HL-60 (cell line): Measurements from ENCODE around the gene SV2C.

Experiments
- DNase-seq, 2 experiments: peaks; one replicate each; pipeline ENCODE4 v3.0.0-alpha.2; 2010 to 2020; ENCODE audit warnings: low read depth in 1 of 2, low spot score in 1 of 2
- H3K27ac ChIP-seq: fragments of 250-450 bp; sonication (Bioruptor Pico); replicated peaks from 2 replicates; pipeline ENCODE4 v1.5.1; 2020; ENCODE audit warnings: mild to moderate bottlenecking, moderate library complexity
- H3K27me3 ChIP-seq: fragments of 250-450 bp; sonication (Bioruptor Pico); 2 replicates; pipeline ENCODE4 v1.5.1; 2021; ENCODE audit warnings: mild to moderate bottlenecking, moderate library complexity; ENCODE audit not compliant: insufficient read depth, poor library complexity, severe bottlenecking
- H3K4me3 ChIP-seq: replicated peaks from 2 replicates; pipeline ENCODE4 v1.5.1; 2011; ENCODE audit warnings: mild to moderate bottlenecking, control low read depth, low read length; ENCODE audit not compliant: insufficient read depth
- GABPA ChIP-seq: IDR thresholded peaks from 2 replicates; pipeline ENCODE4 v1.6.1; 2012; ENCODE audit warnings: low read depth
- POLR2AphosphoS5 ChIP-seq: IDR thresholded peaks from 2 replicates; pipeline ENCODE4 v1.6.1; 2012; ENCODE audit warnings: low read depth
- REST ChIP-seq: IDR thresholded peaks from 2 replicates; pipeline ENCODE4 v1.6.1; 2012; ENCODE audit warnings: low read depth; ENCODE audit not compliant: insufficient replicate concordance
- SPI1 ChIP-seq: IDR thresholded peaks from 2 replicates; pipeline ENCODE4 v1.6.1; 2012; ENCODE audit warnings: low read depth, mild to moderate bottlenecking, borderline replicate concordance
- TF ChIP-seq, protein P1 (sequence below): IDR thresholded peaks from one replicate; pipeline ENCODE4 v1.5.1; 2011; ENCODE audit warnings: low read length, control low read depth, inconsistent platforms; ENCODE audit not compliant: insufficient read depth

The SV2C gene

GRCh38 chr5:76091351-76091750, 8.2 kb downstream of the SV2C start:
- no peak overlapping the region for H3K4me3 ChIP-seq
- no peak for DNase-seq
- H3K27ac ChIP-seq: no peak overlapping the region
- H3K27me3 ChIP-seq: no peaks in the 10 kb centered on the region
- TF ChIP-seq, protein P1, sequence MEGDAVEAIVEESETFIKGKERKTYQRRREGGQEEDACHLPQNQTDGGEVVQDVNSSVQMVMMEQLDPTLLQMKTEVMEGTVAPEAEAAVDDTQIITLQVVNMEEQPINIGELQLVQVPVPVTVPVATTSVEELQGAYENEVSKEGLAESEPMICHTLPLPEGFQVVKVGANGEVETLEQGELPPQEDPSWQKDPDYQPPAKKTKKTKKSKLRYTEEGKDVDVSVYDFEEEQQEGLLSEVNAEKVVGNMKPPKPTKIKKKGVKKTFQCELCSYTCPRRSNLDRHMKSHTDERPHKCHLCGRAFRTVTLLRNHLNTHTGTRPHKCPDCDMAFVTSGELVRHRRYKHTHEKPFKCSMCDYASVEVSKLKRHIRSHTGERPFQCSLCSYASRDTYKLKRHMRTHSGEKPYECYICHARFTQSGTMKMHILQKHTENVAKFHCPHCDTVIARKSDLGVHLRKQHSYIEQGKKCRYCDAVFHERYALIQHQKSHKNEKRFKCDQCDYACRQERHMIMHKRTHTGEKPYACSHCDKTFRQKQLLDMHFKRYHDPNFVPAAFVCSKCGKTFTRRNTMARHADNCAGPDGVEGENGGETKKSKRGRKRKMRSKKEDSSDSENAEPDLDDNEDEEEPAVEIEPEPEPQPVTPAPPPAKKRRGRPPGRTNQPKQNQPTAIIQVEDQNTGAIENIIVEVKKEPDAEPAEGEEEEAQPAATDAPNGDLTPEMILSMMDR: no peak
- TF ChIP-seq REST (no peak), GABPA (no peak), POLR2AphosphoS5 (no peak), SPI1 (no peak)

DNA sequence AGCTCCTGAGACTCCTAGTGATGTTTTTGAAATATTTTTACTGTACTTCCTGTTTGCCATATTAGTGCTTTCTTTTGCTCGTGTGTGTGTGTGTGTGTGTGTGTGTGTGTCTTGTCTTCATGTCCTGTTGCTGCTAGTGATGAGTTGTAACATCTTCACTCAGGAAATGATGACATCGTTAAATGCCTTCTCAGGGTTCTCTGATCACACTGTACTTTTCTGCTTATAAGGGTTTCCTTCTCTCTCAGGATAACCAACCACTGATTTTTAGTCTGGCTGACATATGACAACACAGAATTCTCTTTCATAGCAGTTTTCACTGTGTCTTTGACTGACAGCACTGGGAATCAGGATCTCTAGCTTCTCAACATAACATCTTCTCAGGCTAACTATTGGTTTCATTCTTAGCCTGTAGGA, 16.1 kb downstream of the SV2C start:
- peak in 1 of 2 experiments; percentile 35 for DNase-seq
- Histone ChIP-seq H3K27me3 (no peaks in the 10 kb centered on the region), H3K4me3 (no peak overlapping the region), H3K27ac (no peak overlapping the region)
- TF ChIP-seq GABPA (no peak), POLR2AphosphoS5 (no peak), SPI1 (no peak), REST (no peak)
- TF ChIP-seq, protein P1: no peak

DNA sequence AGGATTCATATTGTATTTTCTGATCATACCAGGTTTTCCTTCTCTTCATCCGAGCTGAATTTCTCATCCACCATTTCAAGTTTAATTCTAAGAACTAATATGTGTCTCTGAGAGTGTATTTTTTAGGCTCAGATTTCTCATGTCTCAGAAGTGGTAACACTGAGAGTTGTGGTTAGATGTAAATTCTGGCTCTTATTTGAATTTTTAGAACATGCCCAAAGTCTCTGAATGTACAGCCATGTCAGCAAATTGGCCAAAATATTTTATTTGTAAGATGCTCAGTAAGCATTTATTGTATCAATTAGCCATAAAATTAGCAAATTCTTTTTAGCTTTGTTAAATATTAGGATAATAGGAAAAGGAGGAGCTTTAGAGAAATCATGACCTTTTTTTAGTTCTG, 16.6 kb downstream of the SV2C start:
- no peak overlapping the region for H3K27ac ChIP-seq
- no peaks in the 10 kb centered on the region for H3K27me3 ChIP-seq
- TF ChIP-seq POLR2AphosphoS5: no peak
- H3K4me3 ChIP-seq: no peak overlapping the region
- no peak for DNase-seq

DNA sequence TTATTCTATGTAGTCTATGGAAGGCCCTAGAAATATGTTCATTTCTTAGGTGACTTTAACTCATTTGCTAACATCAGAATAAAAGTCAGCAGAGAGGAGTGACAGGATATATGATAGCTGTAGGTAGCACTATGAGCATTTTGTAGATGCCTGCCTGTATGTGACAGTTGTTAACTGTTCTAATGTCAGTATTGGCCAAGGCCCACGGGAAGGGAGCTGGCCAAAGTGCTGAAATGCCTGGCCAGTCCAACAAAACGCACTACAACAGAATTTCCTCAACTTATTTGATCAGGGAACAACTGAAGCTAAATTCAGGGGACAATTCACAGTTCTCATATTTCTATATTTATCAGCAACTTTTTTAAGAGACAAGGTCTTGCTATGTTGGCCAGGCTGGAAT, 20.8 kb downstream of the SV2C start:
- peak in 1 of 2 experiments; percentile 2 for DNase-seq
- no peak overlapping the region for H3K27ac ChIP-seq
- H3K27me3 ChIP-seq: no peaks in the 10 kb centered on the region
- TF ChIP-seq REST (peak; percentile 94), POLR2AphosphoS5 (no peak)
- no peak overlapping the region for H3K4me3 ChIP-seq
